ENCODE data around the gene SEC61A1.
A peak's percentile ranks its signal among the peaks of the same experiment; 100 is the strongest.

SEC61A1 gene

GRCh38 chr3:128060473-128061381, 8.5 kb downstream of the SEC61A1 start:
- DNase-seq (ENCODE audit: low read depth): peak; percentile 95

- DNase-seq (ENCODE audit: low read depth): no peak
Observed at GRCh38 chr3:128062033-128062745, 10.0 kb downstream of the SEC61A1 start.

- DNase-seq (ENCODE audit: low read depth): no peak
Observed at GRCh38 chr3:128063865-128064264, 11.6 kb downstream of the SEC61A1 start.

GRCh38 chr3:128064962-128065361, 12.7 kb downstream of the SEC61A1 start:
- DNase-seq (ENCODE audit: low read depth): no peak

GRCh38 chr3:128066114-128066513, 13.9 kb downstream of the SEC61A1 start:
- no peak for DNase-seq (ENCODE audit: low read depth)

- DNase-seq (ENCODE audit: low read depth): no peak
Observed at GRCh38 chr3:128066676-128067075, 14.4 kb downstream of the SEC61A1 start.

GRCh38 chr3:128067489-128067888, 15.3 kb downstream of the SEC61A1 start:
- DNase-seq (ENCODE audit: low read depth): peak; percentile 47

- peak; percentile 74 for DNase-seq (ENCODE audit: low read depth)
Observed at GRCh38 chr3:128068156-128068620, 16.0 kb downstream of the SEC61A1 start.

GRCh38 chr3:128069271-128069670, 17.0 kb downstream of the SEC61A1 start:
- no peak for DNase-seq (ENCODE audit: low read depth)

GRCh38 chr3:128070898-128071591, 18.8 kb downstream of the SEC61A1 start:
- DNase-seq (ENCODE audit: low read depth): no peak

- no peak for DNase-seq (ENCODE audit: low read depth)
Observed at GRCh38 chr3:128071771-128072453, 19.7 kb downstream of the SEC61A1 start.

- DNase-seq (ENCODE audit: low read depth): no peak
Observed at GRCh38 chr3:128072454-128073184, 20.4 kb downstream of the SEC61A1 start.

GRCh38 chr3:128073185-128073725, 21.0 kb downstream of the SEC61A1 start:
- no peak for DNase-seq (ENCODE audit: low read depth)

- peak; percentile 62 for DNase-seq (ENCODE audit: low read depth)
Observed at GRCh38 chr3:128073807-128074206, 21.6 kb downstream of the SEC61A1 start.

- peak; percentile 29 for DNase-seq (ENCODE audit: low read depth)
Observed at GRCh38 chr3:128074851-128075521, 22.7 kb downstream of the SEC61A1 start.

GRCh38 chr3:128075522-128076482, 23.6 kb downstream of the SEC61A1 start:
- DNase-seq (ENCODE audit: low read depth): peak; percentile 89

- DNase-seq (ENCODE audit: low read depth): no peak
Observed at GRCh38 chr3:128076483-128077201, 24.4 kb downstream of the SEC61A1 start.

GRCh38 chr3:128077202-128077624, 25.0 kb downstream of the SEC61A1 start:
- DNase-seq (ENCODE audit: low read depth): no peak
